Measurements from ENCODE around the gene DPM2.

Gene DPM2

DNA sequence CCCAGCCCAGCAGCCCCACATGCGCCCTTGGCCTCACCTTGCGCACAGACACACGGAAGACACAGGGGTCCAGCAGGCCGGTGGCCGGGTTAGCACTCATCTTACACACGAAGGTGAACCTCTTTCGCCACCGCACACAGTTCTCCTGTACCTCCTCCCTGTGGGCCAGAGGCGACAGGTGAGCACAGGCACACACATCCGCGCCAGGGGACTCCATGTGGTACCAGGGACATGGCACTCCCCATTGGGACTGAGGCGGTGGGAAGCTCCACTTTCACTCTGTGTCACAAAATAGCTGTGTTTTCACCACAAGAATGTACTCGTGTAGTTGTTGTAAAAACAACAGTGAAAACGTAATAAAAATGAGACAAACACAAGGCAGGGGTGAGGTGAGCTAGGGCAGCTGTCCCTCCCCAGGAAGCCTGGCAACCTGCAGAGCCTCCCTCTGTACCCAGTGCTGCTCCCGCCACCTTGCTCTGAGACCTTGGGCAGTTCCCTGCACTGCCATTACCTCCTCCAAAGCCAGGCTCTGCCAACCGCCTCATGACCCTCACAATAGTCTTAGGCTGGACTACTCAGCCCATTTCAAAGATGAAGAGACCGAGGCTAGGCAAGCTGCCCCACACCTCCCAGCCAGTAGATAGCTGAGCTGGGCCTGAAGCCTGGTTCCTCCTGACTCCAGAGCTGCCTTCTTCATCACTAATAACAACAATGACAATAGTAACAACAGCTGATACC lies 16.3 kb upstream of the DPM2 start:
- DNase-seq: no peak

DNA sequence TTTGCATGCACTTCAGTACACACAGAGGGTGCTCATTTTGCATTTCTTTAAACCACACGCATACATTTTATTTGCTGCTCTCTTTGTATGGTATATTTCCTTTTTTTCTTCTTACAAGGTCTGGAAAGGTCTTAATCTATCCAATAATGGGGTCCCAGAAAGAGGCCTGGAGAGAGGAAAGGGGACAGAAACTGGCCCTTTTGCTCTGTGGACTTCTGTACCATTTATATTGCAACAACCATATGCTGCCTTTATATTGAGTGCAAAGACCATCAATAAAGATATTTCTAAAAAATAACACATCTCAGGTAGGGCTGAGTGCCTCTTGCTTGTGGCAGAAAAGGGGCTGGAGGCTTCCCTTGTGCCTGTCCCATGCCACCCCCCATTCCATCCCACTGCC lies 15.5 kb upstream of the DPM2 start:
- no peak for DNase-seq

DNA sequence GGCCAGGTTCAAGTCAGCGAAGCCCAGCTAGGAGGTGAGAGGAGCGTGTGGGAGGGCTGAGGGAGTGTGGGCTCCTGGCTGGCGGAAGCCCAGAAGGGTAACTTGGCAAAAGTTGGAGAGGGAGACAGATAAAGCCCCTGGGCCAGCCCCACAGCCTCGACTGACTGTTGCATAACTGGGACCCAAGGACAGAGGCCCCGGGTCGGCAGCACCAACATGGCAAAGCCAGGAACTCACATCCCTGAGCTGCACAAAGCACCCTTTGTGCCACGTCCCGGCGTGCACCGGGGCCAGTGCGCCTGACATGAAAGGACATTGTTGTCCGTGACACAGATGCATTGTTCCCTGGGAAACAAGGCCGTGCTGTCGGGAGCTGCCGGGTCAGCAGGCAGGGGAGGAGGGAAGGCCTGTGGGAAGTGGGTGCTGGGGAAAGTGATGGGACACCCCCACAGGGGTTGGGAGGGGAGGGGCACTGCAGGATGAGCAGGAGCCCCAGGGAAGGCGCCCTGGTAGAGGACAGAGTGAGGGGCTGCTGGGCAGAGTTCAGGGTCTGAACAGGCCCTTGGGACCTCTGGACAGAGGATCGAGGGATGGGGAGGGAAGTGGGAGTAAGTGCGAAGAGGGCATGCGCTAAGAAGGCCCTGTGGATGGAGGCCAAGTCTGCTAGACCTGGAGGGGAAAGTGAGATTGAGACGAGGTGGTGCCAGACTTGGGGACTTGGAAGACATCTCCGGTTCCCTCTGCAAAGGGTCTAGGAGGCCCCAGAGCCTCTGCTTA lies 13.0 kb upstream of the DPM2 start:
- DNase-seq: no peak

DNA sequence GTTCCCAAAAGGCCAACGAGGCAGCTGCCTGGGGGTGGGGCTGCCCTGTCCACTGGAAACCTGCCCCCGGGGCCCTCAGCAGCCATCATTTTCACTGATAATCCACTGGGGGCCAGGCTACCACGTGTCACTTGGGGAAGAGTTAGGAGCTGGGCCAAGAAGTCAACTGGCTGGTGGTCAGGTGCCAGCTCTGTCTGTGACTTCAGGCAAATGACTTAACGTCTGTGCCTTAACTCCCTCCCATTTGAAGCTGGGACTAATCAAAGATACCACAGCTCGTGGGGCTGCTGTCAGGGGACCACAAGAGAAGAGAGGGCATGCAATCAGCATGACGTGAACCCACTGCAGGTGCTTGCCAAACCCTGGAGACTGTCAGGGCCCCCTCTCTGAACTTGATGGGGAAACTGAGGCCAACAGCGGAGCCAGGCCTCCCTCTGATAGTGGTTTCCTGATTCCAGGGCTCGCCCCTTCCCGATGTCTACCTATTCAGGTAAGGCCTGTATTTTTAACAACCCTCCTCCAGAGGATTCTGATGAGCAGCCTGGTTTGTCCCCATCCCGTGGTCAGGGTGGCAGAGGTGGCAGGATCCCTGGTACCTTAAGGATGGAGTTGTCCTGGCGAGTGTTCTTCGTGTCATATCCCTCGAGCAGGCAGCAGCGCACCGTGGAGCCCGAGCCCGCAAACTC lies 12.3 kb upstream of the DPM2 start:
- no peak for DNase-seq

DNA sequence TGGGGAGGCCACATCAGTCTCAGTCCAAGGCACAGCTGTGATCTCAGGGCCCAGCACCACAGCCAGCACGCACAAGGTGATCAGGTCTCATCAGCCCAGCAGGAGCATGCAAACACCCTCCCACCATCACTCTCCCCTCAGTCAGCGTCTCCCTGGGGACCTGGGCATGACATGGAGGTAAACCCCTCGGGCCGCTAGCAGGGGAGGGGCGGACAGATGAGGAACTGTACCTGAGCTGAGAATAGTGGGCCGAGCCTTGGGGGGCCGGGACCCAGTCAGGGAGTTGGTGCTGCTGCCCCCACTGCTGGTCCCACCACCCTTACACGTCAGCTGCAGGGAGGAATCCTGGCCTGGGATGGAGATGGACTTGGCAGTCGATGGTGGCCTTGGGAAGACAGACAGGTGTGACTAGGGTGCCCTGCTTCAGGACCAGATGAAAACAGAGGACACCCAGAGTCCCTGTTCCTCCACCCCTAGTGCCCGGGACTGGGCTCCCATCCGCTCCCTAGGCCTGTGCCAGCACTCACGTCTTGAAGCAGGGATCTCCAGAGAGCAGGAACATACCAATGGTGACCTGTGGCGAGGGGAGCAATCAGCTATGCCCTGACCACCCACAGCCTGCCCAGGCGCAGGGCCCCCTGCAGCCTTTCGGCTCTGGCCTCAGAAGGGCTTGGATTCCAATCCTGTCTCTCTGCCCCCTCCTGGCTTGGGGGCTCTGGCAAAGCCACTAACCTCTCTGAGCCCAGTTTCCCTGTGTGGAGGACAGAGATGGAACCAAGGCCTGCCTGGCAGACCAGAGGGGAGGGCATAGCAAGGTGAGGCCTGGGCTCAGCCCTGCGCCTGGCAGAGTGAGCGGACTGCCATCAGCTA lies 10.4 kb upstream of the DPM2 start:
- no peak for DNase-seq

DNA sequence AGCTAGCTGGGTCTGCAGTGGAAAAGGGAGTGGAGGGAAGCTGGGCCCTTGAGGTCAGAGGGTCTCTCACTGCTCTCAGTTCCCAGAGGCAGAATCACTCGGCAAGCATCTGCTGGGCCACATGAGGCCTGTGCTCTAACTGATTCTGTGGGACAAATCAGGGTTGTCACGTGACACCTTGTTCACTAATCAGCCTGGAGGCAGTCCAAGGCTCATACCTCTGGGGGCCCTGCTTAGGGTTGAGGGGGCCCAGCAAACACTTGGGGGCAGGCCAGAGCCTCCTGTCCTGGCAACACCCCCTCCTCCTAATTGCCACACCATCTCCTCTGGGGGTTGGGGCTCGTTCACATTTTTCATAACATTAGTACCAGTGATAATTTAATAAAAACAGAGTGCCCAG lies 9.1 kb upstream of the DPM2 start:
- DNase-seq: no peak

DNA sequence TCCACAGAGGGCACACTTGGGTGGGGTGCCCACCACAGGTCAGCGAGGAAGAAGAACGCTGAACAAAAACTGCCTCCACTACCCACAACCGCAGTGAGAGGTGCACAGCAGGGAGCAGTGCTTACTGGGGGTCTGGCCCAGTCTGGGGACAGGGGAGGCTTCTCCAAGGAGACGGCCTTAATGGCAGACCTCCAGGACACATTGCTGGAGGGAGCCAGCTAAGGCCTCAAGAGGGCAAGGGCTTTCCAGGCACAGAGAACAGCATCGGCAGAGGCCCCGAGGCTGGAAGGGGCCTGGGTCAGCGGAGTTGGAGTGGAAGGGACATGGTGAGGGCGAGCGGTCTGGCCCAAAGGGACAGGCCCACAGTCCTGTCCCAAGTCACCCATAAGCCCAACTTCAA lies 8.3 kb upstream of the DPM2 start:
- DNase-seq: no peak

DNA sequence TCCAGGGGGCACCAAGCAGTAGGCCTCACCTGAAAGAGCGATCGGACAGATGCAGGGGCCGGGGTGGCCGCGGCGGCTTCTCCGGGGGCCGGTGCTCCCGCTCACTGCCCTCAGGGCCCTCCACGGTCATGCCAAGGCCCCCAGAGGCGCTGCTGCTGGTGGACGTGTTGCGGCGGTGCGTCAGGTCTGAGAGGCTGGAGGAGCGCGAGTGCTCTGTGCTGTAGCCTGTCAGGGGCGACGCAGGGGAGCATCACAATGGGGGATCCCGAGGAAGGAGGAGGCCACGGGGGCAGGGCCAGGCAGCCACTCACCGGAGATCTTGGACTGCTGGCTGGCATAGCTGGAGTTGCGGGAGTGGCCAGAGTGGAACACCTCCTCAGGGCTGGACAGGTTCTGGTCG lies 7.7 kb upstream of the DPM2 start:
- DNase-seq: no peak

DNA sequence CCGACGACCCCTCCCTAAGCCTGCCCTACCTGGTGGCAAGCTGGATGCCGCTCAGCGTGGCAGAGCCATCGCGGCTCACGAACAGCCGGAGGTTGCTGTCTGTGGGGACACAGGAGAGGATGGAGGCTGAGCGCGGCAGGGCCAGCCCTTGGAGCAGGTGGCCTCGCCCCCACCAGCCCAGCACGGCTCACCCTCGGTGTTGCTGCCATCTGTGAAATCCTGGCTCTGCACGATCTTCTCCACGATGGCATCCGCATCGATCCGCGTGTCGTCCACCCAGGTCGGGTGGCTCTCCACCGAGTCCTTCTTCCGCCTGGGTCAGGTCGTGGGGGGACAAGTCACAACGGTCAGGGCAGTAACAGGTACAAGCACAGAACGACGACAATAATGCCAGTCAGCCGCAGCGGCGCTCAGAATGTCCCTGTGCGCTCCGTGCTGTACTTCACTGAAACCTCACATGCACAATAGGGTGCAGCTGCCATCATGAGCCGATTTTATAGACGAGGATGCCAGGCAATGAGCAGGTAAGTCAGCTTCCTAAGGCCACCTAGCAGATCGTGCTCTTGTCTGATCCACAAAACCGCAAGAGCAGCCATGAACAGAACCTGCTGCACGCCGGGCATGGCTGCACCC lies 7.0 kb upstream of the DPM2 start:
- no peak for DNase-seq

DNA sequence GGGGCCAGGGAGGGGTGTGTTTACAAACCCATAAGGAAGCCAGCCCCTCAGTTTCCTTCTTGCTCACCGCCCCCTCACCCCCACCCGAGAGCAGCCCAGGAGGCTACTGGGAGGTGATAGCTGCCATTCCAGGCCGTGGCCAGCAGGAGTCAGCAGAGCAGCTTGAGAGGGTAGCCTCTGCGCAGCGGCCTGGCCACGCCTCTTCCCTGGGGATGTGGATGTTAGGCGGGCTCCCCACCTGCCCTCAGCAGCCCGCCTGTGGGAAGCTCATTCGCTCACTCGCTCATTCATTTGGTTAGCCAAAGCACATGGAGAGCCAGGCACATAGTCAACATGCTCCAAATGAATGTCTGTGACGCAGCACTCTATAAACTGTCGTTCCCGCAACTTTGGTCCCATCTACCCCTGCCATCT lies 6.1 kb upstream of the DPM2 start:
- peak; percentile 62 for DNase-seq

DNA sequence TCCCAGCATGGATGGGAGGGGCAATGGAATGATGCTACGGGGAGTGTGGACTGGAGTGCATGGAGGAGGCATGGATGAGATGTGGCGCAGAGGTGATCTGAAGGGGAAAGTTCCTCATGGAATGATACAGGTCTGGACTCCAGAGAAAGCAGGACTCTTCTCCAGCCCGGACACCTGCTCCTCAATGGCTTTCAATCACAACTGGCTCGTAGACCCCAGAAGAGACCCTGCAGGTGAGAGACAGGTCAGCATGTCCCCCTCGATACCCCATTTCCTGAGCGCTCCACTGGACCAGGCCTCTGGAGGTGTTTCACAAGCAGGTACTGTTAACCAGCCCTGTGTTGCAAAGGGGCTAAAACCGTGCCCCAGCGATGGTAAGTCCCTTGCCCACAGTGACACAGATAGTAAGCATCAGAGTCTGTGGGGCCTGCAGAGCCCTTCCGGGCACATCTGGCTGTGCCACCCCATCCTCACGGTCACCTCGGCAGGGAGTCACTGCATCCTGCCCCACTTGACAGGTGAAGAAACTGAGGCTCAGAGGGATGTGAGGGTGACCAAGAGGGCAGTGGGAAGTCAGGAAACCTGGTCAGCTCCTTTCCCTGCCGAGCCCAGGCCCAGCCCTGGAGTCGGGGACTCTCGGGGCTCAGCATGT lies 5.5 kb upstream of the DPM2 start:
- DNase-seq: no peak

DNA sequence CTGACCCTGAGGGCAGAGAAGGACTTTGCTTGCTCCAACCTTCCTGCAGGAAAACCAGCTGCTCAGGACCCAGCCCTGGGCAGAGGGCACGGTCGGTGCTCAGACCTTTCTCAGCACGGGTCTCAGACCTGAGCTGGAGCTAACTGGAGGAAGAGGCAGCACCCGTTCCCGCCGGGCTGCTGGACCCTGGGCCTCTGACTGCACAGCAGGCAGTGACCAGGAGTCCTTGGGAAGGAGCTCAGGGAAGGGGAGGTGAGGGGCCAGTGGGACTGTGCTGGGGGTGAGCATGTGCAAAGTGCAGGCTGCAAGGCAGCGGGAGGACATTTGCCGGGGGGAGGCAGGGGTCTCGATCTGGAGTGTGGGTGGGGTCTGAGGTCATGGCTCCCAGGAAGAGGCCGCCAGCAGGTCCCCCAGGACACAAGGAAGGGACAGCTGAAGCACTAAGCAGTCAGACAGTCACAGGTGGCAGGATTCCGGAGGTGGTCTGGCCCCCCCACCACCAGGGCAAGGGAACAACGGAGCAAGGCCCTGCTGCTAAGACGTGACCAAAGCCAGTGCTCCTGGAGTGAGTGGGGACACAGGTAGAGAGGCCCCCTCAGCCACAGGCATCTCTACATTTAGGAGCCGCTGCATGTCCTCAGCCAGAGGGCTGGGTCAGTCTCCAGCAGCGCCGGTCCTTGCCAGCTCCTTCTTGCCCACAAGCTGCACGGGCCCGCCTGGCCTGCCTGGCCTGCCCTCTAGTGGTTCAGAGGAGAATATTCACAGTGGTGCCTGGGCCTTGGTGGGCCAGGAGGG lies 4.8 kb upstream of the DPM2 start:
- no peak for DNase-seq

DNA sequence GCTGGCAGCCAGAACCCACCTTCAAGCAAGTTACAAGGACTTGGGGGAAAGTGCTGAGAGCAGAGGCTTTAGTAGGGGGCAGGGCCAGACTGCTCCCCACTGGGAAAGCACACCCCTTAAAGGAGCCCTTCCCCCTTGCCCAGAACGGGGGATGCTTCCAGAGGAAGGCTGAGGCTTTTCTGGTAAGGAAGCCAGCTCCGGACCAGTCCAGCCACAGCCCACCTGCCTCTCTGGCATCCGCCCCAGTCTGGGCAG lies 4.2 kb upstream of the DPM2 start:
- DNase-seq: no peak

DNA sequence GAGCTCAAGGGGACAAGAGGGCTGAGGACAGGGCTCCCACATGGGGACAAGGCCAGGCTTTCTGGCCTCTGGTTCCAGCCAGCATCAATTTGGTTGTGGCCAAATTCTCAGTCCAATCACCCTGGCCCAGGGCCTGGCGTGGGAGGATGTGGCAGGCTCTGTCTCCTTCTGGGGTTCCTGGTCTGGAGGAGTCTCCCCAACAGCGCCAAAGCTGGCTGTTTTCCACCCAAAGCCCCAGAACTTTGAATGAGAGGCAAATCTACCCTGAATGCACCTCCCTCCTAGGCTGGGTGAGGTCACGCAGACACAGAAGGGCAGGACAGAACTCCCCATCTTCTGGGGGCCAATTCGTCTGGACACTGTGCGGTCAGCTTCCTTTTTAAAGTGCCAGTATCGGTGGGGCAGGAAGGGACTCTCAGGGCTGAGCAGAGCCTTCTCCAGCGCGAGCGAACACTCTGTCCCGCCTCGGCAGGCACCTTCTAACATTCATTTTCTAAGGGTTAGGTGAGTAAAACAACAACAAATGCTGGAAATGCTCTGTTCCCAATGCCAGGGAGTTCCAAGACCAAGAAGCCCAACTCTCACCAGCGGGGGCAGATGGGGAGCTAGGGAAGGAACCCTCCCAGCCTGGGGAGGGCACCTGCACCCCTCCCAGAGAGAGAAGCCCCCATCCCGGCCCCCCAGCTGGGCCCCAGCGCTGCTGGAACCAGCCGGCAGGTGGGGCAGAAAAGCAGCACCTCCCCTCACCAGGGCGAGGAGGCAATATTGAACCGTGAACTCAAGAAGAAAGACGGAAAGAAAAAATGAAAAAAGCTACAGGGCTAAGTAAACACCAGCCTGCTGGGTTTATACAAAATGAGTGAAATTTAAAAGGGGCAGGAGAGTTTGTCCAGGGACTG lies 3.7 kb upstream of the DPM2 start:
- DNase-seq: no peak

DNA sequence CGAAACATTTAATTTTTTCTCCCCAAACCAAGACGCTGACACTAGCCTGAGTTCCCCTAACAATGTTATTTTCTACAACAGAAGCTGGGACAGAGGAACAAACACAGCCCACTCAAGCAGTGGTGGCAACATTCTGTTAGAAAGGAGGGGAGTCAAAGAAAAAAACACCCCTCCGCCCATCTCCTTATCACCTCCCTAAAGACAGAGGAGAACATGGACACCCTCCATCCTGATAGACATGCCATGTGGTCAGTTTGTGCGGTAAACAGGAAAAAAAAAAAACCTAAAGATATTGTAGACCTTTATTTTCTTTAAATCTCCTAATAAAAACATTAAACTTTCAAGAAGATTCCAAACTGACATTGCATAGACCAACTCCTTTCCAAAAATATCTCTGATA lies 2.9 kb upstream of the DPM2 start:
- no peak for DNase-seq

DNA sequence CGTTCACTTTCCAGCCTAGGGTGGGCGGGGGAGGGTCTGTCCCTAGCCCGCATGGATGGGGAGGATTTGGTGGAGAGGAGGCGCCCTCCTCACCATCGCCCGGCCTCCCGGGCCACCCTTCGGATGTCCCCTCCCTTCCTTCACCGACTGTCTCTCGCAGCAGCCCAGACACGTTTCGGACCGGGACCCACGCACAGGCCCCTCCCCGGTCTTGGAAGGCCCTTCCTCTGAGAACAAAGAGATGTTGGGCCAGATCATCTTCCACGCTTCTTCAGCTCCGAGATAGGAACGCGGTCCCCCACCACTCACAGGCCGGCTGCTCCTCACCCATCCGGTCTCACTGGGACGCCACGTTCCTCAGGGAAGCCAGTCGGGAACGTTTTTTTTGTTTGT lies 640 bp upstream of the DPM2 start:
- DNase-seq: no peak

DNA sequence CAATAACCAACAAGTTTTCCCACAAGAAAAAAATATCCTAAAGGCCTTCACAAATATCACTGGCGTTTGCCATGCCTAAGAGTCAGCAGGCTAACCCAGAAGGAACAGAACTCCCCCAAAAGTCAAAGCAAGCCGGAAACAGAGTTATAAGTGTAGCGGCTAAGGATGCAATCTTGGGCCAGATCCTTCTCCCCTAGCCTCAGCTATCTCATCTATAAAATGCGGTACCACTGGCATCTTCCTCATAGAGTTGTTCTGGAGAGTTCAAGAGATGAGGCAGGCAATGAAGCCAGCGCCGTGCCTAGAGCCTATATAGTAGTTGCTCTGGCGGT lies 632 bp downstream of the DPM2 start:
- DNase-seq: no peak

DNA sequence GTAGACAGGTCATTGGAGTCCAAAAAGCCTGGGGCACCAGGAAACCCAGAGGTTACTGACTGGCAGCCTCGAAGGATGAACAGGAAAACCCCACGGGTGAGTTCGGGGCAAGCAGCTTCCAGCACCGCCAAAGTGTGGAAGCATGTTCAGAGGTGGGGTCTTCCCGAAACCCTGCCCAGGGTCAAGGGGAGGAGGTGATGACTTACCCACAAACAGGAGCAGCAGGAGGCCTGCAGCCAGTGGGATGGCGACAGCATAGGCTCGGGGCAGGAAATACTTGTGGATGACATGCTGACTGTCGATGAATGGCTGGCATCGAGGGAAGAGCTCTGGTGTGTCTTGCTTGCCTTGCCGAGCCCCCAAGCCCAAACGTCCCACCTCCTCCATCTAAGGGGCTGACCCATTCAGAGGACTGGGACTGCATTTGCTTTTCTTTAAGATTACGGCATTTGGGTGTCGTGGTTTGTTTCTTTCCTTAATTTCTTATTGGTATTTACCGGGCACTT lies 1.3 kb downstream of the DPM2 start:
- DNase-seq: no peak

DNA sequence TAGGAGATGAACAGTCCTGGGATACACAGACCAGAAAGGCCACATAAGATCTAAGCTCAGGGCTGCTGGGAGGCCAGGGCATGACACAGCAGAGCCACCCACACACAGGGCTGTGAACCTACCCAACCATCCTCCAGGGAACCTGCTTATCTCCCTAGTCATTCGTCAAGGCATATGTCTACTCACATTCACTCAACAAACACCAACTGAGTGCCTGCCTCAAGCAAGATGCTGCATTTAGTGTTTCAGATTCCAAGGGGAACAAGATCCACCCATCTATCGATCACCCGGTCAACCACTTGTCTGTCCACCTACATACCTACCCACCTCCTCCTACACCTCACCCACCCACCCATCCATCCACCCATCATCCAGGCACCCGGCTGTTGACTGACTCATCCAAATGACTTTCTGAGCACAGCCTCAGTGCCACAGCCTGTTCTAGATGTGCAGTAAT lies 1.9 kb downstream of the DPM2 start:
- DNase-seq: no peak

DNA sequence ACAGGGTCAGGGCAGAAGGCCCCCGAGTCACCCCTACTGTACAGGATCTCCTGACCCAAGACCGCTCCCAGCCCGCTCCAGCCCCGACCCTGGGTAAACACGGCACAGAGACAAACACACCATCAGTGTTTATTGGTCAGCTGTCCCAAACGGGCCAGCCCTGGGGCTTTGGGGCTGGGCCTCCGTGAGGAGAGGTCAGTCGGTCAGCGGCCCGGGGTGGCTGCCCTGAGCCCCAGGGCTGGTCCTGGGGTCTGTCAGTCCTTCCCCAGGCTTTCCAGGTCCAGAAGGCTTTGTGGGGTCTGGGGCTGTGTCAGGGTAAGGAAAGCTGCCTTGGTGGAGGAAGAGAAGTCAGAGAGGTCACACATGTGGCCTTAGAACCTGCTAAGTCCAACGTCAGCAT lies 2.7 kb downstream of the DPM2 start:
- no peak for DNase-seq
